Epithelial cell of esophagus (primary cell): ENCODE measurements around the gene PSMD4.

Experiments used
- DNase-seq: peaks from one replicate; pipeline ENCODE4 v3.0.0; 2010; ENCODE audit warnings: low read depth
- H3K4me3 ChIP-seq: 2 replicates; pipeline ENCODE4 v1.5.1; 2011; ENCODE audit warnings: mild to moderate bottlenecking, low read length, control low read depth
- CTCF ChIP-seq: IDR thresholded peaks from 2 replicates; pipeline ENCODE4 v1.5.1; 2011; ENCODE audit warnings: low read depth, mild to moderate bottlenecking, low read length, control low read depth, inconsistent platforms; ENCODE audit not compliant: insufficient read depth; ENCODE audit errors: missing control alignments

The PSMD4 gene

GRCh38 chr1:151290709-151291303 lies 36.3 kb downstream of the PSMD4 start:
- no peak for TF ChIP-seq CTCF
- H3K4me3 ChIP-seq: no peak overlapping the region
- no peak for DNase-seq

GRCh38 chr1:151292207-151293030 lies 37.9 kb downstream of the PSMD4 start:
- peak; percentile 10 for TF ChIP-seq CTCF
- H3K4me3 ChIP-seq: no peak overlapping the region
- no peak for DNase-seq

- no peak overlapping the region for H3K4me3 ChIP-seq
- DNase-seq: no peak
- no peak for TF ChIP-seq CTCF
Measured at GRCh38 chr1:151293093-151293492, 38.6 kb downstream of the PSMD4 start.

- DNase-seq: no peak
- TF ChIP-seq CTCF: no peak
- no peak overlapping the region for H3K4me3 ChIP-seq
Measured at GRCh38 chr1:151294742-151295462, 40.4 kb downstream of the PSMD4 start.

GRCh38 chr1:151309811-151310323 lies 55.3 kb downstream of the PSMD4 start:
- H3K4me3 ChIP-seq: no peak overlapping the region
- no peak for TF ChIP-seq CTCF
- DNase-seq: no peak

GRCh38 chr1:151311011-151311410 lies 56.5 kb downstream of the PSMD4 start:
- no peak for TF ChIP-seq CTCF
- no peak overlapping the region for H3K4me3 ChIP-seq
- DNase-seq: no peak
